Osteocyte (in vitro differentiated cells): ENCODE results near the gene PHF19. TPM values are rescaled to one million over a fixed set of nuclear protein-coding genes. Genes with fewer than 3 reads are reported as not detected.

Experiments used
- DNase-seq: peaks from one replicate; pipeline ENCODE4 v3.0.0; 2021; ENCODE audit warnings: mixed read lengths; ENCODE audit not compliant: unreplicated experiment; ENCODE audit errors: extremely low spot score
- H3K27ac Mint-ChIP-seq: one replicate; pipeline ENCODE4 v1.8.0; 2021; ENCODE audit warnings: mild to moderate bottlenecking, mixed read lengths; ENCODE audit not compliant: unreplicated experiment
- H3K27me3 Mint-ChIP-seq: one replicate; pipeline ENCODE4 v1.8.0; 2021; ENCODE audit warnings: mixed read lengths; ENCODE audit not compliant: unreplicated experiment
- H3K36me3 Mint-ChIP-seq: one replicate; pipeline ENCODE4 v1.8.0; 2021; ENCODE audit warnings: mixed read lengths; ENCODE audit not compliant: unreplicated experiment
- H3K4me1 Mint-ChIP-seq: one replicate; pipeline ENCODE4 v1.8.0; 2021; ENCODE audit warnings: mixed read lengths; ENCODE audit not compliant: unreplicated experiment
- H3K4me3 Mint-ChIP-seq: one replicate; pipeline ENCODE4 v1.8.0; 2021; ENCODE audit warnings: mild to moderate bottlenecking, moderate library complexity, mixed read lengths; ENCODE audit not compliant: unreplicated experiment
- H3K9me3 Mint-ChIP-seq: one replicate; pipeline ENCODE4 v1.8.0; 2021; ENCODE audit warnings: mixed read lengths; ENCODE audit not compliant: unreplicated experiment
- CTCF ChIP-seq: fragments of 200-600 bp; sonication (generic); IDR thresholded peaks from 2 replicates; pipeline ENCODE4 v1.5.0; 2021; ENCODE audit warnings: antibody characterized with exemption, mild to moderate bottlenecking, moderate library complexity
- total RNA-seq: library from RNA; stranded (reverse); gene quantifications from 2 replicates; pipeline ENCODE4 v1.2.1, GENCODE V29; 2021

PHF19 gene
- total RNA-seq, 1 donor from 2014 or later: 194 TPM

- H3K27ac Mint-ChIP-seq: no peak overlapping the region
- no peak for TF ChIP-seq CTCF
- H3K4me3 Mint-ChIP-seq: no peak overlapping the region
- peaks cover 10% of the 10 kb centered on the region for H3K4me1 Mint-ChIP-seq
- no peaks in the 10 kb centered on the region for H3K9me3 Mint-ChIP-seq
- no peaks in the 10 kb centered on the region for H3K27me3 Mint-ChIP-seq
- DNase-seq: no peak
- peaks cover 8% of the 10 kb centered on the region for H3K36me3 Mint-ChIP-seq
These were observed 23.8 kb upstream of the PHF19 start for GRCh38 chr9:120900824-120901223.

- H3K4me1 Mint-ChIP-seq: peaks cover 10% of the 10 kb centered on the region
- no peaks in the 10 kb centered on the region for H3K9me3 Mint-ChIP-seq
- no peak overlapping the region for H3K4me3 Mint-ChIP-seq
- no peaks in the 10 kb centered on the region for H3K27me3 Mint-ChIP-seq
- no peak for TF ChIP-seq CTCF
- no peak overlapping the region for H3K27ac Mint-ChIP-seq
- DNase-seq: no peak
- peaks cover 3% of the 10 kb centered on the region for H3K36me3 Mint-ChIP-seq
These were observed 22.6 kb upstream of the PHF19 start for GRCh38 chr9:120899490-120900068.

GRCh38 chr9:120898396-120898795 is 21.4 kb upstream of the PHF19 start:
- Mint-ChIP-seq H3K4me1 (peaks cover 12% of the 10 kb centered on the region), H3K9me3 (no peaks in the 10 kb centered on the region), H3K4me3 (no peak overlapping the region), H3K27me3 (no peaks in the 10 kb centered on the region), H3K36me3 (peaks cover 2% of the 10 kb centered on the region), H3K27ac (no peak overlapping the region)
- no peak for TF ChIP-seq CTCF
- DNase-seq: no peak

- no peaks in the 10 kb centered on the region for H3K9me3 Mint-ChIP-seq
- no peak overlapping the region for H3K4me3 Mint-ChIP-seq
- no peaks in the 10 kb centered on the region for H3K27me3 Mint-ChIP-seq
- no peak for DNase-seq
- no peak overlapping the region for H3K27ac Mint-ChIP-seq
- H3K36me3 Mint-ChIP-seq: no peaks in the 10 kb centered on the region
- H3K4me1 Mint-ChIP-seq: peaks cover 22% of the 10 kb centered on the region
- no peak for TF ChIP-seq CTCF
These were observed 19.0 kb upstream of the PHF19 start for GRCh38 chr9:120895951-120896350.

- Mint-ChIP-seq H3K27ac (no peak overlapping the region), H3K4me3 (no peak overlapping the region), H3K27me3 (no peaks in the 10 kb centered on the region), H3K4me1 (peaks cover 31% of the 10 kb centered on the region), H3K9me3 (no peaks in the 10 kb centered on the region), H3K36me3 (no peaks in the 10 kb centered on the region)
- TF ChIP-seq CTCF: no peak
- DNase-seq: no peak
These were observed 17.5 kb upstream of the PHF19 start for GRCh38 chr9:120894321-120895148.
